Chondrocyte (in vitro differentiated cells): ENCODE measurements around the gene CHMP4A. TPM values are rescaled to one million over a fixed set of nuclear protein-coding genes. Genes with fewer than 3 reads are reported as not detected.

Source experiments
- DNase-seq: peaks from one replicate; pipeline ENCODE4 v3.0.0; 2021; ENCODE audit warnings: mixed read lengths, low spot score
- H3K27ac Mint-ChIP-seq: one replicate; pipeline ENCODE4 v1.8.0; 2021; ENCODE audit warnings: mild to moderate bottlenecking, moderate library complexity, mixed read lengths; ENCODE audit not compliant: unreplicated experiment
- H3K27me3 Mint-ChIP-seq: 2 replicates; pipeline ENCODE4 v1.8.0; 2021; ENCODE audit warnings: low read depth, mixed read lengths
- H3K36me3 Mint-ChIP-seq: 2 replicates; pipeline ENCODE4 v1.8.0; 2021; ENCODE audit warnings: low read depth, mixed read lengths
- H3K4me1 Mint-ChIP-seq: 2 replicates; pipeline ENCODE4 v1.8.0; 2021; ENCODE audit warnings: low read depth, mild to moderate bottlenecking, mixed read lengths
- H3K4me3 Mint-ChIP-seq: one replicate; pipeline ENCODE4 v1.8.0; 2021; ENCODE audit warnings: mild to moderate bottlenecking, moderate library complexity, mixed read lengths; ENCODE audit not compliant: unreplicated experiment
- H3K9me3 Mint-ChIP-seq: 2 replicates; pipeline ENCODE4 v1.8.0; 2021; ENCODE audit warnings: low read depth, mixed read lengths
- CTCF ChIP-seq: fragments of 200-600 bp; sonication (generic); IDR thresholded peaks from 2 replicates; pipeline ENCODE4 v1.5.0; 2021; ENCODE audit warnings: antibody characterized with exemption, mild to moderate bottlenecking, moderate library complexity
- total RNA-seq: library from RNA; stranded (reverse); gene quantifications from 3 replicates; pipeline ENCODE4 v1.2.1, GENCODE V29; 2021

The CHMP4A gene
- total RNA-seq, 1 donor from 2014 or later = 35.3 TPM

DNA sequence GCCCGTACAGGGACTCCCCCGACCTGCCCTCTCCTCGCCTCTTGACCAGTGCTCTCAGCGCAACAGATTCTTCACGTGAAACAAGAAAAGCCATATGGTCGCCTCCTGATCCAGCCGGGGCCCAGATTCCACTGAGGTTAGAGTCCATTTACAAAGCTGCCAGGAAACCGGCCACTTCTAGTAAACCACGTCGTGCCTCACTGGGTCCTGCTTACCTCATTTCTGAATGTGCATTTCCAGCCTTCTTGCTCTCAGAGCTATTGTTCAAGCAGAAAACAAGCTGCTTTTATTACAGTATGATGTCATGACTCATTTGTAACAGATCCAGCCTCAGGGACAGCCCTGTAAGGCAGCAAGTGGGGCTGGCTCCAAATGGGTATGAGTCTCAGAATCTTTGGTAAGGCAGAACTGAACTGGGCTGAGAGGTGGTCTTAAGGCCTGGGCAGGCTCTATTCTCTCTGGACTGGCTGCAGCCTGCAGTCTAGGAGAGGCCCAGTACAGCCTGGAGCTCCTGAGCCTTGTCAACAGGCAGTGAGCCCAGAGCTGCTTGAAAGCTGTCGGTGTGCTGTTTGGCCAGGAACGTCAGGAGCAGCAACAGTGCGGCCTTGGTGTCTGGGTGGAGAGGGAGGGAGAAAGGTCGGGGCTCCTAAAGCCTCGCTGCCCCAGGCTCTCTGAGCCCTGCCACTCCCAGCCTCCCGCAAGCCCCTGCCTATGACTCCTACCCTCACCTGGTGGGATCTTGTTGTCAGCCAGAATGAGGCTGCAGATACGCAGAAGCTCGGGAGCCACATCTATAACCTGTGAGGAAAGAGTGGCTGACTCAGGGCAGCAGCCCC lies 33.1 kb downstream of the CHMP4A start:
- H3K9me3 Mint-ChIP-seq = no peaks in the 10 kb centered on the region
- no peak for TF ChIP-seq CTCF
- no peaks in the 10 kb centered on the region for H3K4me1 Mint-ChIP-seq
- H3K27me3 Mint-ChIP-seq = no peaks in the 10 kb centered on the region
- no peak for DNase-seq
- no peak overlapping the region for H3K4me3 Mint-ChIP-seq
- no peak overlapping the region for H3K27ac Mint-ChIP-seq
- H3K36me3 Mint-ChIP-seq = peaks cover 21% of the 10 kb centered on the region

- peaks cover 21% of the 10 kb centered on the region for H3K36me3 Mint-ChIP-seq
- no peak overlapping the region for H3K4me3 Mint-ChIP-seq
- DNase-seq = no peak
- no peak for TF ChIP-seq CTCF
- no peaks in the 10 kb centered on the region for H3K9me3 Mint-ChIP-seq
- no peaks in the 10 kb centered on the region for H3K4me1 Mint-ChIP-seq
- no peaks in the 10 kb centered on the region for H3K27me3 Mint-ChIP-seq
- no peak overlapping the region for H3K27ac Mint-ChIP-seq
Measured at GRCh38 chr14:24179294-24179960, 33.9 kb downstream of the CHMP4A start.

- H3K27me3 Mint-ChIP-seq = no peaks in the 10 kb centered on the region
Measured at GRCh38 chr14:24178399-24179178, 34.7 kb downstream of the CHMP4A start.

GRCh38 chr14:24177891-24178290 lies 35.4 kb downstream of the CHMP4A start:
- H3K36me3 Mint-ChIP-seq = peaks cover 18% of the 10 kb centered on the region
- H3K4me1 Mint-ChIP-seq = no peaks in the 10 kb centered on the region
- H3K9me3 Mint-ChIP-seq = no peaks in the 10 kb centered on the region
- DNase-seq = no peak
- H3K4me3 Mint-ChIP-seq = no peak overlapping the region
- no peak overlapping the region for H3K27ac Mint-ChIP-seq
- TF ChIP-seq CTCF = no peak
- no peaks in the 10 kb centered on the region for H3K27me3 Mint-ChIP-seq

More at GRCh38 chr14:24178399-24179178, 34.7 kb downstream of the CHMP4A start:
- Mint-ChIP-seq H3K4me1 (no peaks in the 10 kb centered on the region), H3K27ac (no peak overlapping the region), H3K4me3 (no peak overlapping the region), H3K9me3 (no peaks in the 10 kb centered on the region), H3K36me3 (peaks cover 21% of the 10 kb centered on the region)
- no peak for TF ChIP-seq CTCF
- DNase-seq = no peak
